ENCODE data around the gene DIS3L2. TPM values are rescaled to one million over a fixed set of nuclear protein-coding genes. Genes with fewer than 3 reads are reported as not detected.

The DIS3L2 gene
- total and polyA plus RNA-seq, 8 donors: 25.2 to 43.4 (median 36.3) TPM

- no peak overlapping the region for H3K27ac ChIP-seq
- no peaks in the 10 kb centered on the region for H3K36me3 ChIP-seq
- H3K4me3 ChIP-seq: no peak overlapping the region
Observed at GRCh38 chr2:232276084-232276732, 314.7 kb downstream of the DIS3L2 start.

GRCh38 chr2:232276733-232277313, 315.3 kb downstream of the DIS3L2 start:
- H3K27me3 ChIP-seq: no peaks in the 10 kb centered on the region
- no peaks in the 10 kb centered on the region for H3K36me3 ChIP-seq
- H3K27ac ChIP-seq: no peak overlapping the region
- no peak overlapping the region for H3K4me3 ChIP-seq
- ATAC-seq (no peak), DNase-seq (no peak)
- H3K9me3 ChIP-seq: peaks cover 0 to 1% of the 10 kb centered on the region in 2 donors
- H3K4me1 ChIP-seq: no peaks in the 10 kb centered on the region
- TF ChIP-seq, protein P1, sequence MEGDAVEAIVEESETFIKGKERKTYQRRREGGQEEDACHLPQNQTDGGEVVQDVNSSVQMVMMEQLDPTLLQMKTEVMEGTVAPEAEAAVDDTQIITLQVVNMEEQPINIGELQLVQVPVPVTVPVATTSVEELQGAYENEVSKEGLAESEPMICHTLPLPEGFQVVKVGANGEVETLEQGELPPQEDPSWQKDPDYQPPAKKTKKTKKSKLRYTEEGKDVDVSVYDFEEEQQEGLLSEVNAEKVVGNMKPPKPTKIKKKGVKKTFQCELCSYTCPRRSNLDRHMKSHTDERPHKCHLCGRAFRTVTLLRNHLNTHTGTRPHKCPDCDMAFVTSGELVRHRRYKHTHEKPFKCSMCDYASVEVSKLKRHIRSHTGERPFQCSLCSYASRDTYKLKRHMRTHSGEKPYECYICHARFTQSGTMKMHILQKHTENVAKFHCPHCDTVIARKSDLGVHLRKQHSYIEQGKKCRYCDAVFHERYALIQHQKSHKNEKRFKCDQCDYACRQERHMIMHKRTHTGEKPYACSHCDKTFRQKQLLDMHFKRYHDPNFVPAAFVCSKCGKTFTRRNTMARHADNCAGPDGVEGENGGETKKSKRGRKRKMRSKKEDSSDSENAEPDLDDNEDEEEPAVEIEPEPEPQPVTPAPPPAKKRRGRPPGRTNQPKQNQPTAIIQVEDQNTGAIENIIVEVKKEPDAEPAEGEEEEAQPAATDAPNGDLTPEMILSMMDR (IDR thresholded peaks at IDR 0.05): no peak
- intact Hi-C loops (cut with DNase I): no loop called here

More at GRCh38 chr2:232276084-232276732, 314.7 kb downstream of the DIS3L2 start:
- TF ChIP-seq, protein P1 (IDR thresholded peaks at IDR 0.05): no peak
- ATAC-seq (no peak), DNase-seq (no peak)
- H3K4me1 ChIP-seq: no peaks in the 10 kb centered on the region
- peaks cover 0 to 1% of the 10 kb centered on the region in 2 donors for H3K9me3 ChIP-seq
- intact Hi-C loops (cut with DNase I): no loop called here
- H3K27me3 ChIP-seq: no peaks in the 10 kb centered on the region

GRCh38 chr2:232278534-232278933, 317.0 kb downstream of the DIS3L2 start:
- intact Hi-C loops (cut with DNase I): no loop called here
- DNase-seq: no peak
- TF ChIP-seq, protein P1 (IDR thresholded peaks at IDR 0.05): no peak

GRCh38 chr2:232280341-232280740, 318.8 kb downstream of the DIS3L2 start:
- peaks cover 0 to 1% of the 10 kb centered on the region in 2 donors for H3K9me3 ChIP-seq
- no peak for DNase-seq
- intact Hi-C loops (cut with DNase I): no loop called here
- H3K4me1 ChIP-seq: no peaks in the 10 kb centered on the region
- TF ChIP-seq, protein P1 (IDR thresholded peaks at IDR 0.05): no peak
- no peaks in the 10 kb centered on the region for H3K36me3 ChIP-seq
- no peak overlapping the region for H3K27ac ChIP-seq
- H3K4me3 ChIP-seq: no peak overlapping the region
- no peak for ATAC-seq
- H3K27me3 ChIP-seq: no peaks in the 10 kb centered on the region

More at GRCh38 chr2:232278534-232278933, 317.0 kb downstream of the DIS3L2 start:
- no peak overlapping the region for H3K27ac ChIP-seq
- ATAC-seq: no peak
- H3K4me3 ChIP-seq: no peak overlapping the region
- H3K4me1 ChIP-seq: no peaks in the 10 kb centered on the region
- no peaks in the 10 kb centered on the region for H3K36me3 ChIP-seq
- H3K9me3 ChIP-seq: peaks cover 0 to 1% of the 10 kb centered on the region in 2 donors
- no peaks in the 10 kb centered on the region for H3K27me3 ChIP-seq

DNA sequence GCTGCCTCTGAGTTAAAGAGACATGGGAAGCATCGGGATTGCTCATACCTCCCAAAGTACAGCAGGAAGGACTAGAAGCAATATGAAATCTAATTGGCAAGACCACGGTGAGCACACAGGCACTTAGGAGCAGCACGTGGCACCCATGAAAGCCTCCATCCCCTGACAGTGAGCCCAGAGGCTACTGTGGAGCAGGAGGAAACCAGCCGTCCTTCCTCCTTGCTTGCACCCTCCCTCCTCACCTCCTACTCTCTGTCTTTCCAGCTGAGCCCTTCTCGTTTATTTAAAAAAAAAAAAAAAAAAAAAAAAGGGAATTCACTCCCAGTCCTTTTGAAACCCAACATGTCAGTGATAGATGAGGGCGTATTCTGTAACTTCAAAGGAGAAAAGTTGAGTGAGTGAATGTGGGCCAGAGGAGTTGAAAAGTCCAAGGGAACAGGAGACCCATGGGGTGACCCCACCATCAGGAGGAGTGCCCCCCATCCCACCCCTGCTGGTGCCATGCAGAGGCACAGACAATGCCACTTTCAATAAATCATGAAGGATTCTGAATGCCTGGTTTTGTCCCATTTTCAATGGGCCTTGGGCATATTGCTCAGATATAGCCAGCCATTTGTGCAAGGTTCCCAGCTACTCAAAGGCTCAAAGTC, 320.5 kb downstream of the DIS3L2 start:
- H3K4me1 ChIP-seq: no peaks in the 10 kb centered on the region
- H3K9me3 ChIP-seq: peaks cover 0 to 1% of the 10 kb centered on the region in 2 donors
- no peaks in the 10 kb centered on the region for H3K36me3 ChIP-seq
- no peak overlapping the region for H3K4me3 ChIP-seq
- ATAC-seq: no peak
- H3K27ac ChIP-seq: no peak overlapping the region
- TF ChIP-seq, protein P1 (IDR thresholded peaks at IDR 0.05): no peak
- H3K27me3 ChIP-seq: no peaks in the 10 kb centered on the region
- no peak for DNase-seq
- intact Hi-C loops (cut with DNase I): no loop called here
